ENCODE results near the gene PSME3IP1.
"Not testable (repeated sequence)": the region's sequence is repeated elsewhere in the genome, so short reads cannot be mapped to it uniquely, and the experiment has no call there.

The PSME3IP1 gene

GRCh38 chr16:57196286-57196685 lies 10.4 kb upstream of the PSME3IP1 start:
- DNase-seq, result no peak

- DNase-seq, result peak; percentile 92
These were observed 8.7 kb upstream of the PSME3IP1 start for GRCh38 chr16:57194512-57194911.

GRCh38 chr16:57192720-57193486 lies 7.1 kb upstream of the PSME3IP1 start:
- DNase-seq, result peak; percentile 39

GRCh38 chr16:57192146-57192545 lies 6.3 kb upstream of the PSME3IP1 start:
- no peak for DNase-seq

GRCh38 chr16:57191056-57191571 lies 5.3 kb upstream of the PSME3IP1 start:
- DNase-seq, result peak; percentile 74

GRCh38 chr16:57190136-57190535 lies 4.3 kb upstream of the PSME3IP1 start:
- DNase-seq, result peak; percentile 21

- DNase-seq, result not testable (repeated sequence)
These were observed 3.7 kb upstream of the PSME3IP1 start for GRCh38 chr16:57189527-57189926.

GRCh38 chr16:57188711-57189002 lies 2.8 kb upstream of the PSME3IP1 start:
- no peak for DNase-seq

GRCh38 chr16:57187902-57188710 lies 2.3 kb upstream of the PSME3IP1 start:
- not testable (repeated sequence) for DNase-seq

GRCh38 chr16:57186872-57187854 lies 1.3 kb upstream of the PSME3IP1 start:
- peak; percentile 39 for DNase-seq

GRCh38 chr16:57185446-57185944 lies 344 bp downstream of the PSME3IP1 start:
- DNase-seq, result peak; percentile 64

GRCh38 chr16:57184887-57185445 lies 873 bp downstream of the PSME3IP1 start:
- DNase-seq, result no peak

GRCh38 chr16:57184113-57184512 lies 1.7 kb downstream of the PSME3IP1 start:
- DNase-seq, result no peak

- DNase-seq, result no peak
These were observed 6.5 kb downstream of the PSME3IP1 start for GRCh38 chr16:57179215-57179828.

- no peak for DNase-seq
These were observed 7.0 kb downstream of the PSME3IP1 start for GRCh38 chr16:57178793-57179212.

- DNase-seq, result no peak
These were observed 7.6 kb downstream of the PSME3IP1 start for GRCh38 chr16:57178196-57178595.

- no peak for DNase-seq
These were observed 9.9 kb downstream of the PSME3IP1 start for GRCh38 chr16:57175896-57176295.

- no peak for DNase-seq
These were observed 13.0 kb downstream of the PSME3IP1 start for GRCh38 chr16:57172721-57173290.

- no peak for DNase-seq
These were observed 16.5 kb downstream of the PSME3IP1 start for GRCh38 chr16:57169327-57169726.

- peak; percentile 58 for DNase-seq
These were observed 17.9 kb downstream of the PSME3IP1 start for GRCh38 chr16:57167953-57168352.

- no peak for DNase-seq
These were observed 18.3 kb downstream of the PSME3IP1 start for GRCh38 chr16:57167538-57167937.
